Measurements from ENCODE around the gene MAP4K4. TPM values are rescaled to one million over a fixed set of nuclear protein-coding genes. Genes with fewer than 3 reads are reported as not detected.

Gene MAP4K4
- total RNA-seq, 1 donor from 2014 or later = 122 TPM

DNA sequence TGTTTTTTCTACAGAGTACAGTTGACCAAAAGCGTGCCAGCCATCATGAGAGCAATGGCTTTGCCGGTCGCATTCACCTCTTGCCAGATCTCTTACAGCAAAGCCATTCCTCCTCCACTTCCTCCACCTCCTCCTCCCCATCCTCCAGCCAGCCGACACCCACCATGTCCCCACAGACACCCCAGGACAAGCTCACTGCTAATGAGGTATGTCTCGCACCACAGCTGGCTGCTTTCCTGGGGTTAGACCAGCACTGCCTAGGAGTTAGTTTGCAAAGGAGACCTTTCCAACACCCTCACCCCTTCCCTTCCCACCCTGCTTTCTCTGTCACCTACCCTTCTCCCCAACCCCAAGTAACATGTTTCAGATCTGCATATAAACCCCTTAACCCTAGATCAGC lies 174.0 kb downstream of the MAP4K4 start:
- no peaks in the 10 kb centered on the region for H3K9me3 Mint-ChIP-seq (ENCODE audit: low read depth)
- TF ChIP-seq, protein P1, sequence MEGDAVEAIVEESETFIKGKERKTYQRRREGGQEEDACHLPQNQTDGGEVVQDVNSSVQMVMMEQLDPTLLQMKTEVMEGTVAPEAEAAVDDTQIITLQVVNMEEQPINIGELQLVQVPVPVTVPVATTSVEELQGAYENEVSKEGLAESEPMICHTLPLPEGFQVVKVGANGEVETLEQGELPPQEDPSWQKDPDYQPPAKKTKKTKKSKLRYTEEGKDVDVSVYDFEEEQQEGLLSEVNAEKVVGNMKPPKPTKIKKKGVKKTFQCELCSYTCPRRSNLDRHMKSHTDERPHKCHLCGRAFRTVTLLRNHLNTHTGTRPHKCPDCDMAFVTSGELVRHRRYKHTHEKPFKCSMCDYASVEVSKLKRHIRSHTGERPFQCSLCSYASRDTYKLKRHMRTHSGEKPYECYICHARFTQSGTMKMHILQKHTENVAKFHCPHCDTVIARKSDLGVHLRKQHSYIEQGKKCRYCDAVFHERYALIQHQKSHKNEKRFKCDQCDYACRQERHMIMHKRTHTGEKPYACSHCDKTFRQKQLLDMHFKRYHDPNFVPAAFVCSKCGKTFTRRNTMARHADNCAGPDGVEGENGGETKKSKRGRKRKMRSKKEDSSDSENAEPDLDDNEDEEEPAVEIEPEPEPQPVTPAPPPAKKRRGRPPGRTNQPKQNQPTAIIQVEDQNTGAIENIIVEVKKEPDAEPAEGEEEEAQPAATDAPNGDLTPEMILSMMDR (IDR thresholded peaks at IDR 0.05) = no peak
- peaks cover 46% of the 10 kb centered on the region for H3K36me3 Mint-ChIP-seq (ENCODE audit: low read depth)
- no peaks in the 10 kb centered on the region for H3K27me3 Mint-ChIP-seq (ENCODE audit: low read depth)
- H3K4me3 Mint-ChIP-seq (ENCODE audit: unreplicated experiment) = no peak overlapping the region
- no peak overlapping the region for H3K27ac Mint-ChIP-seq (ENCODE audit: unreplicated experiment)
- no peak for DNase-seq (ENCODE audit: low spot score)
- peaks cover 25% of the 10 kb centered on the region for H3K4me1 Mint-ChIP-seq (ENCODE audit: low read depth)

DNA sequence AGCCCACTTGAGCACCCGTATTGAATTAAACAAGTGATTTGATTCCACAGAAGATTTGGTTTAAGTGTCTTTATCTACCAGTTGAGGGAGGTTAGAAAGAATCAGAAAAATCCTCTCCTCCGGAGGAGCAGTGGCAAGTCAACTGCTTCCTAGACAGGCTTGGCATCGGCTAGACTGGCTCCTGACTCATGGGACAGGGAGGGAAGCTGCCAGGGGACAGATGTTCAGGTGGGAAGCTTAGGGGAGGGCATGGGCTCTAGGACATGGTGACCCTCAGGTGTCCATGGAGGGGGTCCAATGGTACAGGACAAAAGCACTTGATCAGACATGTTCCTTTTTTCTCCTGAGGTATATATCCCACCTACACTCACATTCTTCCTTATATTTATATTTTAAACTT lies 175.0 kb downstream of the MAP4K4 start:
- peaks cover 49% of the 10 kb centered on the region for H3K36me3 Mint-ChIP-seq (ENCODE audit: low read depth)
- H3K27me3 Mint-ChIP-seq (ENCODE audit: low read depth) = no peaks in the 10 kb centered on the region
- peak overlapping the region; percentile 3 for H3K27ac Mint-ChIP-seq (ENCODE audit: unreplicated experiment)
- no peak overlapping the region for H3K4me3 Mint-ChIP-seq (ENCODE audit: unreplicated experiment)
- TF ChIP-seq, protein P1 (IDR thresholded peaks at IDR 0.05) = no peak
- no peak for DNase-seq (ENCODE audit: low spot score)
- H3K9me3 Mint-ChIP-seq (ENCODE audit: low read depth) = no peaks in the 10 kb centered on the region
- peaks cover 18% of the 10 kb centered on the region for H3K4me1 Mint-ChIP-seq (ENCODE audit: low read depth)

DNA sequence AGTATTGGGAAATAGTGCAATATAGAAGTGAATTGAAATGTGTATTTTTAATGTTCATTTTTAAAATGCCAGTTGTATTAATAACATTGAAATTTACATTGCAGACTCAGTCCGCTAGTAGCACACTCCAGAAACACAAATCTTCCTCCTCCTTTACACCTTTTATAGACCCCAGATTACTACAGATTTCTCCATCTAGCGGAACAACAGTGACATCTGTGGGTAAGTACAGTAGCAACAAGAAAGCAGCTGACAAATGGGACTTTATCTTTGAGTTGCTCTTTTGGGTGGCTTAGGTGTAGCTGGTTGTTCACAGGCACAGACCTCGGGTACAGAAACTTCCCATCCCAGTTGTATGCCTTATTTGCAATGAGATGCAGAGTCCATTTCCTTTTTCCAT lies 176.0 kb downstream of the MAP4K4 start:
- no peaks in the 10 kb centered on the region for H3K9me3 Mint-ChIP-seq (ENCODE audit: low read depth)
- TF ChIP-seq, protein P1 (IDR thresholded peaks at IDR 0.05) = peak; percentile 76
- H3K27me3 Mint-ChIP-seq (ENCODE audit: low read depth) = no peaks in the 10 kb centered on the region
- H3K36me3 Mint-ChIP-seq (ENCODE audit: low read depth) = peaks cover 48% of the 10 kb centered on the region
- no peak overlapping the region for H3K4me3 Mint-ChIP-seq (ENCODE audit: unreplicated experiment)
- H3K4me1 Mint-ChIP-seq (ENCODE audit: low read depth) = peaks cover 10% of the 10 kb centered on the region
- no peak overlapping the region for H3K27ac Mint-ChIP-seq (ENCODE audit: unreplicated experiment)
- DNase-seq (ENCODE audit: low spot score) = no peak

DNA sequence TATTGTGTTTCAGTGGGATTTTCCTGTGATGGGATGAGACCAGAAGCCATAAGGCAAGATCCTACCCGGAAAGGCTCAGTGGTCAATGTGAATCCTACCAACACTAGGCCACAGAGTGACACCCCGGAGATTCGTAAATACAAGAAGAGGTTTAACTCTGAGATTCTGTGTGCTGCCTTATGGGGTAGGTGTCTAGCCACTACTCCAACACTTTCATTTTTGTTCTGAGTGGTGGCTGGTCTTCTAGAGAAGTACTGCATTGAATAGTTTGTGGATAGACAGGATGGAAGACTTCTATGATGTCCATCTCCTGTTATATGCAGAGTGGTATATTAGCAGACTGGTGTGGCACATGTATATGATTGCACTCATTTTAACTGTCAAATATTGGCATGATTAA lies 176.6 kb downstream of the MAP4K4 start:
- Mint-ChIP-seq H3K27ac (ENCODE audit: unreplicated experiment) (no peak overlapping the region), H3K9me3 (ENCODE audit: low read depth) (no peaks in the 10 kb centered on the region), H3K4me3 (ENCODE audit: unreplicated experiment) (no peak overlapping the region), H3K36me3 (ENCODE audit: low read depth) (peaks cover 48% of the 10 kb centered on the region), H3K27me3 (ENCODE audit: low read depth) (no peaks in the 10 kb centered on the region), H3K4me1 (ENCODE audit: low read depth) (peaks cover 8% of the 10 kb centered on the region)
- TF ChIP-seq, protein P1 (IDR thresholded peaks at IDR 0.05) = no peak
- no peak for DNase-seq (ENCODE audit: low spot score)

DNA sequence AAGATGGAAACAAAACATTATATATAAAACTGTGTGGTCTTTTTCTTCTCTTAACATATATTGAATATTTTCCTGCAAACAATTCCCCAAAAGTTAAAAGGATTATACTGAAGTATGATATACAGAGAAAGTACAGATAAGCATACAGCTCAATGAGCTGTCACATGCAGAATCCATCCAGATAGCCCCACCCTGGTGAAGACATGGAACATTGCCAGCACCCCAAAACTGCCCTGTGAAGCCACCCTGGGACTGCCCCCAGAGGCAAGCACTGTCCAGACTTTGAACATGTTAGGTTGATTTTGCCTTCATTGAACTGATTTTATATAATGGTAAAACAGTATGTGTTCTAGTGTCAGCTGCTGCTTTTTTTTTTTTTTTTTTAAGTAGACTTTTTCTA lies 182.0 kb downstream of the MAP4K4 start:
- TF ChIP-seq, protein P1 (IDR thresholded peaks at IDR 0.05) = no peak
- Mint-ChIP-seq H3K27me3 (ENCODE audit: low read depth) (no peaks in the 10 kb centered on the region), H3K4me3 (ENCODE audit: unreplicated experiment) (no peak overlapping the region), H3K4me1 (ENCODE audit: low read depth) (peaks cover 14% of the 10 kb centered on the region), H3K9me3 (ENCODE audit: low read depth) (no peaks in the 10 kb centered on the region), H3K36me3 (ENCODE audit: low read depth) (peaks cover 32% of the 10 kb centered on the region), H3K27ac (ENCODE audit: unreplicated experiment) (no peak overlapping the region)
- no peak for DNase-seq (ENCODE audit: low spot score)

Data from chondrocyte (in vitro differentiated cells).